Measurements from ENCODE around the gene ACOXL.

ACOXL gene

DNA sequence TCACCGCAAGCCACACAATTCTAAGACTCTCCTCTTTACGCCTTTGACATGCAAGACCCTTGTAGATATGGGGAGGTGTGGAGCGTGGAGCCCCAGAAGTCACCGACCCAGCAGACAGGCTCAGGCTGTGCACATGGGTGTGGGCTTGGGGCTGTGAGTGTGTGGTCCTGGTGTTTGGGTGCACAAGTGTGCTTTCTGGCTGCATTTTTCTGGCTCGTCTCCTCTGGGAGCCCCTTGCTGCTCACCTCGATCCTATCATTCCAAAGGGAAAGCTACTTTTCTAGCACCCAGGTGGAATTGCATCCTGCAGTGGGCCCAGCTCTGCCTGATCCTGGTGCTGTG, 143.0 kb downstream of the ACOXL start:
- no peak for DNase-seq (ENCODE audit: low read depth)

DNA sequence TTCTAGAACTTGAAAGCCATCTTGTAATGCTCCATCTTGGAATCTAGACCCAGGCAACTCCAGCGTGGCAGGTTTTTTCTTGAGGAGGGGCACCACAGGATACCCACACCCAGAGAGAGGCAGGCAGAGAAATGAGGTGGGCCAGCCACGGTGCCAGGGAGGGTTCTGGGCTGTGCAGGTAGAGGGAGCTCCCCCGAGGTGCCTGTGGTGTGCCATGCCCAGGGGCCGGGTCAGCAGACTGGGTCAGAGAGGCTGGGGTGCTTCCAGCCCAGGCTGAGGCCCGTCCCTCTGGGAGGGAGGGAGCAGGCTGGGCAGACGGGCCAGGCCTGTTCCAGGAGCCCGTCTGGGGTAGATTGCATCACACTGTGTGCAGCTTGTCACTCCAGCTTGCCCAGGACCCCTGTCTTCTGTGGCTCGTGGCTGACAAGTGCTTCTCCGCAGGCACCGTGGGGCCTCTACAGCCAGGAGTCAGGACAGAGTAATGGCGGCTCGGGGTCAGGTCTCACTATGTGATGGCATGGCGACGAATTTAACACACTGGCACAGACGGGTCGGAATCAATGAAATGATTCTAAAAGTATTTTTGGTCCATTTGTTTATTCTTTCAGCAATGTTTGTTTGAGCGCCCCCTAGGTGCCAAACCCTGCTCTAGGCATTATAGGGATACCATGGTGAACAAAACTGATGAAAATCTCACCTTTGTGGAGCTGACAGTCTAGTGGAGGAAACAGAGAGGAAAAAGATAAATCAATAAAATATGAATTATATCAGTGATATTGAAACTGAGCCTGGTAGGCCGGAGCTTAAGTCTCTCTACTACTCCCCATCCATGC, 144.0 kb downstream of the ACOXL start:
- DNase-seq (ENCODE audit: low read depth), result no peak

DNA sequence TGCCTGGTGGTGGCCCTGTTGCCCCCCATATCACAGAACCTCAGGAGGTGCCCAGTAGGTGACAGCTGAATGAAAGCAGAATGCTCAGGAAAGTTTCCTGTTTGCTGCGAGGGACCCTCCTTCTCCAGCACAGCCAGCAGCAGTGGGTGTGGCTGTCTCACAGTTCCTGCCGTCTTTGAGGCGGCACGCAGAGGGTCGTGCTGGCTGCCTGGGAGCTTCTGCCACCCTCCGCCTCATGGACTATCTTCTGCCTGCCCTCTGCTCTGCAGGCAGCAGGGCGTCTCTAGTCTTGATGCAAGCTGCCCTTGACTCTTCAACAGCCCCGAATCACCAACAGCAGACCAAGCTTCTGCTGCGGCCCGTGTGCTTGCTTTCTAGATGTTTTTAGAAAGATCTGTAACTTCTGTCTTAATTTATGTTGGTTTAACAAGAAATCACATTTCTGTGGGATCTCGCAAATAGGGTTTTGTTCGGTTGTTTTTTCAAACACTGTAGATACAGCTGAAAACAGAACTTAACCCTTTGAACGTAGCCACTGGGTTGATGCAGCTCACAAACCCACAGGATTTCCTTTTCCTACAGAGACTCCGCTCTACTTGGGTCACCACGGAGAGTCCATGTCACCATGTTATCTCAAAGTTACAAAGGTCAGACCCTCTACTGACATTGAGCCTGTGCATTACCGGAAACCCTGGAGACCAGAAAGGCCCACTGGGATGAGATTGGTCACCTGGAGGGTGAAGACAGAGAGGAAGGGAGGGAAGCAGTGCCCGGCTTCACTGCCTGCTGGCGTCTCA, 144.9 kb downstream of the ACOXL start:
- no peak for DNase-seq (ENCODE audit: low read depth)

DNA sequence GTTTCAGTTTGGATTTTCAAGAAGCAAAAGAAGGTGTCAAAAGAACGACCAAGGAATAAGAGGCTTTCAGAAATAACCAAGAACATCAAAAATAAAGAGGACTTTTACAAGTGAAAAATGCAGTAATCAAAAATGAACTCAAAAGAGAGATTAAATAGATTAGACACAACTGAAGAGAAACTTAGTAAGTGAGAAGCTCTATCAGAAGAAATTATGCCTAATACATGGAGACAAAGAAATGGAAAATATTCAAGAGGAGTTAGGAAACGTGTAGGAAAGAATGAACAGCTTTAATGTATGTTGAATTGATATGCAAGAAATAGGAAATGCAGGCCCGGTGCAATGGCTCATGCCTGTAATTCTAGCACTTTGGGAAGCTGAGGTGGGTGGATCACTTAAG, 145.8 kb downstream of the ACOXL start:
- no peak for DNase-seq (ENCODE audit: low read depth)

DNA sequence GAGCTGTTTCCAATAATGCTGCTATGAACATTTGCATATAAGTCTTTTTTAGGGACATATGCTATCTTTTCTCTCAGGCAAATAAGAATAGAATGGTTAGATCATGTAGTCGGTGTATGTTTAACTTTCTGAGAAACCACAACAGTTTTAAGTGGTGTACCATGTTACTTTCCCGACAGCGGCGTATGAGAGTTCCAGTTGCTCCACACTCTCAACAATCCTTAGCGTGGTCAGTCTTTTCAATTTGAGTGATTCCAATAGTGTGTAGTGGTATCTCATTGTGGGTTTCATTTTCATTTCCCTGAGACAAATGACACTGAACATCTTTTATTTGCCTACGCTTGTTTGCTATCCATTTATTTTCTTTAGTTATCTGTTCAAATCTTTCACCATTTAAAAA, 149.5 kb downstream of the ACOXL start:
- no peak for DNase-seq (ENCODE audit: low read depth)

DNA sequence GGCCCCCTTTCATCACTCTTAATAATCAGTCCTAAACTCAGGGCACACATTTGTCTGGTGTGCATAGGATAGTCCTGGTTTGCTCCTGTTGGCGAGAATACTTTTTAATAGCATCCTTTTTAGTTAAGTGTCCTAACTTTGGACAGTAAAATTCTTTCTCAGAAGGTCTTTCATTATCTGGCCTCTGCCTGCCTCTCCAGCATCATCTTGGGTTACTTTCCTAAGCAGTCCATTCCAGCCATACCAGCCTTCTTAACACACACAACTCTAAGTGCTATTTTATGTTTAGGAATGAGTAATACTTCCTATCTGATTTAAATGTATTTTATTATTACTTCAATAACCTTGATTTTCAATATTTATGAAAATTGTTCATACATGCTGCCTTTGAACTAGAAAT, 151.0 kb downstream of the ACOXL start:
- no peak for DNase-seq (ENCODE audit: low read depth)

DNA sequence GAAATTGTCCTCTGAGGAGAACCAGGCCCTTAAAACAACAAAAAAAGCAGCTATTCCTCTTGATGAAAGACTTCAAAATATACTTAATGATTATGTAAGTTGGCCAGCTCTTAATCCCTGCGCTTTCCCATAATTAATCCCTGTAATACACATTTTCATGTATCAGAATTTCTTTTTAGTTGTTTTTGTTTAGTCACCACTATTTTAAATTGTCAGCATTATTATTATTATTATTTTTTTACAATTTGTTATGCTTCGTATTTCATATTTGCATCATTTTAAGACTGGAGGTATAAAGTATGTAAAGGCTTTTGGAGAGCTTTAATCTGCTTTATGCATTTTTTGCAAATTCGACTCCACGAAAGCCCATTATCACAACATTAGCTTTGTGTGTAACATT, 152.9 kb downstream of the ACOXL start:
- no peak for DNase-seq (ENCODE audit: low read depth)

DNA sequence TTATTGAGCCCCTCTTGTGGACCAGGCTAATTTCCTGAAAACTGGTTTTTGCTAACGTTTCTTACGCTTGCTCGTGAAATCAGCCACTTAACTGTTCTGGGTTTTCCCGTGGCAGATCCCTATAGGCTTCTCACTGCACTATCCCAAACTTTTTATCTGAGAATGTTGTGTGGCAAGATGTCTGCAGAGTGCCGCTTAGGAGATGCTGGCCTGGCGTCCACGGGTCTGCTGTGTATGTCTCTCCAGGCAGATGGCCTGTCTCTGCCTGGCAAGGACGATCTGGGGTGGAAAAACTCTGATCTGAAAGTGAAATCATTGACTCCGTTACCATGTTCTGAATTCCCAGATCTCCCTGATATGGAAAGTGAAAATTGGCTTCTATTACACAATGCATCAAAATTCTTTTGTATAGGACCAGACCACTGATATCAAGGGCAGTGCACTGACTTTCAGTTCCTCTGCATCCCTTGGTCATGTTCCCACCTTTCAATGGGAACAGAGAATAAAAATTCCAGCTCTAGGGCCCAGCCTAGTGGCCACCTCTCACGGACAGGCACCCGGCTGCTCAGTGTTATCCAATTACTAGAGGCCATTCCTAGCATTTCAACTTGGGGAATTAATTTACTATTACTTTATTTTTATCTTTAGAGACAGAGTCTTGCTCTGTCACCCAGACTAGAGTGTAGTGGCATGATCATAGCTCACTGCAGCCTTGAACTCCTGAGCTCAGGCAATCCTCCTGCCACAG, 154.6 kb downstream of the ACOXL start:
- DNase-seq (ENCODE audit: low read depth), result no peak

DNA sequence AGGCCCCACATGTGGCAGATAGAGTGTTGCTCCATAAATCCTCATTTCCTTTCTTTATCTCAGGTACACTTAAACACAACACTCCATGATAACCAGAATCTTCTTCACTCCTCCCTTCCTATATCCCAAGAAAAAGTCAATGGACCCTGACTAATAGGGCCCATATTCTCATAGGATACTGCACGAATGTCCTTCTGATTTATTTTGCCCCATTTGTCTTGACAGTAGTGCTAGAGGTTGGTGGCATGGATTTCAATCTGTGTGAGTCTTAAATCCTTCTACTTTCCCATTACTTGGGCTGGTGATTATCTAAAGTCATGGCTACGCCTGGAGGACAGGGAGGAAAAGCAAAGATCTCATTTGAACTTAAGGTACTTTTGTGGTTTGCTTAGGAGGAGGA, 156.0 kb downstream of the ACOXL start:
- no peak for DNase-seq (ENCODE audit: low read depth)

DNA sequence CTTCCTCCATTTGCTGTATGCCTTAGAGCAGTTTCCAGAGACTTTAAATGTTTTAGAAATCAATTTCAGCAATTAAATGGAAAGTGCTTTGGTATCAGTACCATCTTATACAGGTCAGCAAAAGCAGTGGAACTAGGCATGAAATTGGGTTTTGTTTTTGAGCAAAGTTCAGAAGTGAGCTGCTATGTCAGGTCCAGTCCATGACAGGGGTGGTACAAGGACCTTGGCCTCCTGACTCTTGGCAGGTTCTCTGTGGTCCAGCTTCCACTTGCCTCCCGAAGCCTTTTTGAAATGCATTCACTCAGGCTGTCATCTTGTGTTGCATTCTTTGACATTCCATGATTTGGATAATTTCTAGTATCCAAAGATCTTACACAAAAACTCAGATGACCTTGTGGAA, 159.3 kb downstream of the ACOXL start:
- DNase-seq (ENCODE audit: low read depth), result no peak

DNA sequence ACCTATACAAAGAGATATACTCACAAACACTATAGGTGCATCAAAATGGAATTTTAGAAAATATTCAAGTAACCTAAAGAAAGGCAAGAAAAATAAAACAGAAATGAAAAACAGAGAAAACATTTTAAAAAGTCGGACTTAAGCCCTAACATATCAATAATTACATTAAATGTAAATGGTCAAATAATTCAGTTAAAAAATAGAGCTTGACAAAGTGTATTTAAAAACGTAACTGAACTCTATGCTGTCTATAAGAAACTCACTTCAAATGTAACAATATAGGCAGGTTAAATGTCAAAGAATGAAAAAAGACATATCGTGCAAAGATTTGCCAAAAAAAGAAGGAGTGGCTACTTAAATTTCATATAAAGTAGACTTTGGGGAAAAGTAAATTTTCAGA, 163.9 kb downstream of the ACOXL start:
- DNase-seq (ENCODE audit: low read depth), result no peak

DNA sequence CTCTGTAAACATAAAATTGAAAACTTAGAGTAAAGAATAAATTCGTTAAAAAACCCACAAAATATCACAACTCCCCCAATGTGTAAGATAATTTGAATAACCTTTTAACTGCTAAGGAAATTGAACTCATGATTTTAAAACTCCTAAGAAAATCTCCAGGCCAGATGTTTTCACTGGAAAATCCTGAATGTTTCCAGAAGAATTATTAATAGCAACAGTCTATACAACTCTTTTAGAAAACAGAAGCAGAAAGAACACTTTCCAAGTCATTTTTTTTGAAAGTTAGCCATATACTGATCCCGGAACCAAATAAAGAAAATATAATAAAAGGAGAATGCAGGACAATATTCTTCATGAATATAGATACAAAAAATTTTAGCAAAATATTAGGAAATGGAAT, 165.6 kb downstream of the ACOXL start:
- no peak for DNase-seq (ENCODE audit: low read depth)

DNA sequence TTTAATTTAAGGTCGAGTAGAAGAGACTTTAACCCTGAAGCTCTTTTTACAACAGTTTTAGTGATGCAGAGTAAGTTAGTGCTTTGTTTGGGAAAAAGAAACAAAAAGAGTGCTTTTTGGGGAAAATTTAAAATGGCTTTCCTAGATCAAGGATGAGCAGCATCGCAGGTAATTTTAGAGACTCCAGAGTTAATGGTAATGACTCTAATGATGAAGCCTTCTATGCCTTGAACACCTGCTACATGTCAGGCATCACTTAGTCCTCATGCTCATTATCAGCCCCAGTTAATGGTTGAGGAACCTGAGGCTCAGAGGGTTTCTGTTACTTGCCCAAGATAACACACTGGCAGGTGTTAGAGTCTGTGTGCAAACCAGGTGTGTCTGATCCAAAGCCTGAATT, 167.8 kb downstream of the ACOXL start:
- DNase-seq (ENCODE audit: low read depth), result no peak

DNA sequence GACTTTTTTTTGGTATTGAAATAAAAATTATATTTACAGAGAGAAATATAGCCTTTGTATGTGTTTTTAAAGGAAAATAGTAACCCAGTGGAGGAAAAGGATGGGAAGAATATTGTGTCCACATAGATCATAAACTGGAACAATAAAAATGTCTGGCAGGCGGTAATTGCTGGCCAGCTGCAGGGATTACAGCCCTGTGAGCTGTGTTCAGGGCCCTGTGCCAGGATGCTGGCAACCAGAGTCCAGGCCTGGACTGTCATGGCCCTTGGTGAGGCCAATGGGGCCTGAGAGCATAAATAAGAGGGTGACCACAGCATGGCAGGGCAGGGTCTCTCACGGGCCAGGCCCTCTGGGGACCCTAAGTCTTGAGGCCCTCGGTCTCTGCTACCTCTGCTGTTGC, 171.2 kb downstream of the ACOXL start:
- DNase-seq (ENCODE audit: low read depth), result no peak

DNA sequence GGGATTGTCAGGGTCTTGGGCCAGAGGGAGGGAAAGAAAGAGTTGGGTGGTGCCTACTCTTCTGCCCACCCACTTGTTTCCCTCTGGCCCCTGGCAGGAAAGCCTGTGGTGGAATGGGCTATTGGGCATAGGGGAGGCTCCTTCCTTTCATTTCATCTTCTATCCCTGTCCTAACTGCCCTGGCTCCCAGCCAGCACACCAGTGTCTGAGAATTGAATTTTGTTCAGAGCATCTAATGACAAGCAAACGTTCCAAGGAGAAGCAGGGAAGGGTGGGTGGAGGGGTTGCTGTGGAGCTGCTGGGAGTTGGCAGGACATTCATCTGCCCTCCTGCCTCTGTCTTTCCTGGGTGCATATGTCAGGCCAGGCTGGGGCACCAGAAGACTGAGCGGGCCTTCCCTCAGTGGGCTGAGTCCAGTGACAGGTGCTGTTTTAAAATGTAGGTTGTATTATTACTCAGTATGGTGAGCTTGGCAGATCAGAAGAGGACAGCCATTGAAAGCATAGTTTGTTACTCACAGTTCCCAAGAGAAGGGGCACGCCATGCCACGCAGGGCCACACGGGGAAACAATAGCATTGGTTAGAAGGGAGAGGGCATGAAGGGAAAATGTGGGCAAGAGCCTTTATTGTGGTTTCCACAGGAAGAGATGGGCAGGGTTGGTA, 171.9 kb downstream of the ACOXL start:
- DNase-seq (ENCODE audit: low read depth), result no peak

DNA sequence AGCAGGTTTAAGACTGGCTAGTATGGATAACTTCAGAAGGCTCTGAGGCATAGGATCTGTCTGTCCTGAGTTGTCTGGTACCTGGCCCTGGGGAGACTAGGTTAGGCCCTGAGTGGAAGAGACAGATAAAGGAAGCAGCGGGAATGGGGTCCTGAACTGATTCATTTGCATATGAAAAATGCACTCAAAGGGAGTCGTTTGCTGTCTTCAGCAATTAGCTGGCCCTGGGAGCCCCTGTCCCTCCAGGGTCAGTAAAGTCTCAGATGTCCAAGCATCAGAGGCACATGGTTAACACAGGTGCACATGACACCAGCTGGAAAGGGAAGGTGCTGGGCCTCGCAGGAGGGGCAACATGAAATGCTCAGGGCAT, 172.4 kb downstream of the ACOXL start:
- no peak for DNase-seq (ENCODE audit: low read depth)

DNA sequence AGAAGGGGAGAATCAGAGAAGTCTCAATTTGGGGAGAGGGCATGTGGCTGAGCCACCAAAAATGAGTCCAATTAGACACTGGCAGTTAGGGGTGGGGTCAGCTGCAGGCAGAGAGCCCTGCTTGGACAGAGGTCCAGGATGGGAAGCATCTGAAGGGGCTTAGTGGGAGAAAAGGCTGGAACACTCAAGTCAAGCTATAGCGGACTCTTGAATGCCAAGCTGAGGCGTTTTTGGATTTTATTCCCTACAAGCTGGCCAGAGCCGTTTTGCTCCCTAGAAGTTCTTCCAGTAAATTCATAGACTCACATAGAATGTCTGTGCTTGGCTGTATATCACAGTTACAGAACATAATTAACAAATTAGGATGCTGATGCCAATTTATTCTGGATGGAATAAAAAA, 172.8 kb downstream of the ACOXL start:
- no peak for DNase-seq (ENCODE audit: low read depth)

DNA sequence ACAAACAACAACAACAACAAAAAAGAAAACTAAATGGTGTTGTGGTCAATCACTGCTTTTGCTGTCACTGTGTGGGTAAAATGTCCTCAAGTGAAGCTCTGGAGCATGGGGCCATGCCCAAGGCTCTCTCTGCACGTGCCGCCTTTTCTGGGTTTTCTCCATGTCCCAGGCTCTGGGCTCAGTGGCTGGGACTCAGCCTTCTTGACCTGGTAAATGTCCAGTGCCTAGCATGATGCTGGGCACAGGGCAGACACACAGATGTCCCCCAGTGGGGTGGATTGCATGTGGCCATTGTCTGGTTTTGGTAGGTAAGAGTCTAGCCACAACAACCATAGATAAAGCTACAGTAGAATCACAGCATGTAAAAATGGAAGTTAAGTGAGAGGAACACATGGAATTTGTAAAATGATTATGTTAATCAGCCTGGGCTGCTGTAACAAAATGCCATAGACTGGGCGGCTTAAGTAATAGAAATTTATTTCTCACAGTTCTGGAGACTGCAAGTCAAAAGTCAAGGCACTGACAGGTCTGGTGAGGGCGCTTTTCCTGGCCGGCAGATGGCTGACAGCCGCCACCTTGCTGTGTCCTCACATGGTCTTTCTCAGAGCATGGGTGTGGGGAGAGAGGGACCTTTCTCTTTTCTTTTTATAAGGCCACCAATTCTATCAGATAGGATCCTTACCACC, 174.4 kb downstream of the ACOXL start:
- DNase-seq (ENCODE audit: low read depth), result no peak

DNA sequence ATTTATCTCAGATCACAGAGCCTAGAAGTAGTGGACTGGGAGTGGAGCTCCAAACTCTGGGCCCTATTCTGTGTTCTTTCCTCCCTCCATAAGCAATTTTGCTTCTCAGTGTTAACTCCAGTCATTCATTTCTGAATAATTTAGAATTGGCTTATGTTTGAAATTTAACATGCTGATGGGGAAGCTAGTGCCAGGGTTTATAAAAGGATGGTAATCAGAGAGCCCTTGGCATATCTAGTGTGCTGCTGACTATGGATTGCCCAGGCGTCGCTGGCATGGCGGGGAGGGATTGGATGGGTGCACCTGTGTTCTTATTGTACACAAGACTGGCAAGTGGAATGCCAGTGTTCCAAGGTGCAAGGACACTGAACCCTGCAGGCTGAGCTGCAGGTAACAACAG, 177.1 kb downstream of the ACOXL start:
- no peak for DNase-seq (ENCODE audit: low read depth)

DNA sequence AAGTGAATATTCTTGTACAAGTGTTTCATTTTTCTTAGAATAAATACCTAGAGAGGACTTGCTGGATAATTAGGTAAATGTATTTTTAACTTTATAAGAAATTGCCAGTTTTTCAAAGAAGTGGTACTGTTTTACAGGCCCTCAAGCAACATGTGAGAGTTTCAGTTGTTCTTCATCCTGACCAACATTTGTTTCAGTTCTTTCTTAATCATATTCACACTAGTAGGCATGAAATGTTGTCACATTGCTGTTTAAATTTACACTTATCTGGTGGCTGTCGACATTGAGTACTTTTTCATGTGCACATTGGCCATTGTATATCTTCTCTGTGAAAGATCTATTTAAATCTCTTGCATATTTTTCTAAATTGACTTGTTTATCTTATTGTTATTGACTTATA, 178.1 kb downstream of the ACOXL start:
- DNase-seq (ENCODE audit: low read depth), result no peak

DNA sequence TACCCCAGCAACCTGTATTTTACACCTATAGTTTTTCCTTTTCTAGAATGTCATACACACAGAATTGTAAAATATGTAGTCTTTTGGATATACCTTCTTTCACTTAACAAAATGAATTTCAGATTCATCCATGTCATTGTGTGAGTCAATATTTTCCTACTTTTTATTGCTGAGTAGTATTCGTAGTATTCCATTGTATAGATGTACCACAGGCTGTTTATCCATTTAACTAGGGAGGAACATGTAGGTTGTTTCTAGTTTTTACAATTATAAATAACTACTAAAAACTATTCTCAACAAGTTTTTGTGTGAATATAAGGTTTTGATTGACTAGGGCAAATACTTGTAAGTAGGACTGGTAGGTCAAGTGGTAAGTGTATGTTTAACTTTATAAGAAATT, 187.4 kb downstream of the ACOXL start:
- no peak for DNase-seq (ENCODE audit: low read depth)

DNA sequence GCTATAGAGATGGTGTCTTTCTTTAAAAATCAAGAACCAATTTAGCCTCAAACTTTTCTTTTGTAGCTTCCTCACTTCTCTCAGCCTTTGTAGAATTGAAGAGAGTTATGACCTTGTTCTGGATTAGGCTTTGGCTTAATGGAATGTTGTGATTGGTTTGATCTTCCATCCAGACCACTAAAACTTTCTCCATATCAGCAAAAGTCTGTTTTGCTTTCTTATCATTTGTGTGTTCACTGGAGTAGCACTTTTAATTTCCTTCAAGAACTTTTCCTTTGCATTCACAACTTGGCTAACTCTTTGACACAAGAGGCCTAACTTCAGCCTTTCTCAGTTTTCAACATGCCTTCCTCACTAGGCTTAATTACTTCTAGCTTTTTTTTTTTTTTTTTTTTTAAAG, 193.1 kb downstream of the ACOXL start:
- DNase-seq (ENCODE audit: low read depth), result no peak

All from stimulated activated CD8-positive, alpha-beta memory T cell treated with anti-CD3 and anti-CD28 coated beads, Interleukin-12 subunit alpha, Interleukin-12 subunit beta, amount 100 ng/mL, for 4 hours (primary cell).